HL-60 (cell line): ENCODE measurements around the gene TSPAN31.

Experiments
- DNase-seq, 2 experiments: peaks; one replicate each; pipeline ENCODE4 v3.0.0-alpha.2; 2010 to 2020; ENCODE audit warnings: low read depth in 1 of 2, low spot score in 1 of 2
- H3K27ac ChIP-seq: fragments of 250-450 bp; sonication (Bioruptor Pico); replicated peaks from 2 replicates; pipeline ENCODE4 v1.5.1; 2020; ENCODE audit warnings: mild to moderate bottlenecking, moderate library complexity
- H3K27me3 ChIP-seq: fragments of 250-450 bp; sonication (Bioruptor Pico); 2 replicates; pipeline ENCODE4 v1.5.1; 2021; ENCODE audit warnings: mild to moderate bottlenecking, moderate library complexity; ENCODE audit not compliant: insufficient read depth, poor library complexity, severe bottlenecking
- H3K4me3 ChIP-seq: replicated peaks from 2 replicates; pipeline ENCODE4 v1.5.1; 2011; ENCODE audit warnings: mild to moderate bottlenecking, control low read depth, low read length; ENCODE audit not compliant: insufficient read depth
- GABPA ChIP-seq: IDR thresholded peaks from 2 replicates; pipeline ENCODE4 v1.6.1; 2012; ENCODE audit warnings: low read depth
- POLR2AphosphoS5 ChIP-seq: IDR thresholded peaks from 2 replicates; pipeline ENCODE4 v1.6.1; 2012; ENCODE audit warnings: low read depth
- SPI1 ChIP-seq: IDR thresholded peaks from 2 replicates; pipeline ENCODE4 v1.6.1; 2012; ENCODE audit warnings: low read depth, mild to moderate bottlenecking, borderline replicate concordance
- TF ChIP-seq, protein P1 (sequence below): IDR thresholded peaks from one replicate; pipeline ENCODE4 v1.5.1; 2011; ENCODE audit warnings: low read length, control low read depth, inconsistent platforms; ENCODE audit not compliant: insufficient read depth
- TF ChIP-seq, protein P2 (sequence below): IDR thresholded peaks from 2 replicates; pipeline ENCODE4 v1.6.1; 2012; ENCODE audit warnings: low read depth; ENCODE audit not compliant: insufficient replicate concordance

Gene TSPAN31

DNA sequence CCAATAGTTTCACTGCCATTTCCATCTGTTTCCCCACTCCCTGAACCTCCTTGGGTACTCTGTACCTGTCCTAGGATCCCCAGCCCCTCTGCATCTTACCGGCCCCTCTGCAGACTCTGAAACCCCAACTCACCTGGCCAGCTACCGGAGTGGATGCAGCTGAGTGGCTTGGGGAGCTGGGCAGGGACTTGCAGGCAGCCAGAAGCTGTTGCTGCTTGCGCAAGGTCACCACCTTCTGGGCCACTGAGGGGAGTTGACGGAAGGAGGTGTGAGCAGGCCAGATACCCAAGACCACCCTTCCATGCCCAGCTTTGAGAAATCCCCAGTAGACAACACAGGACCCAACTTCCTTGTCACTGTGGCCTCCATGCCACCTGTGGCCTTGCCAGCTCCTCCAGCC is 12.6 kb upstream of the TSPAN31 start:
- no peaks in the 10 kb centered on the region for H3K27me3 ChIP-seq
- no peak overlapping the region for H3K27ac ChIP-seq
- no peak for DNase-seq
- no peak for TF ChIP-seq POLR2AphosphoS5
- TF ChIP-seq SPI1: no peak
- TF ChIP-seq, protein P1, sequence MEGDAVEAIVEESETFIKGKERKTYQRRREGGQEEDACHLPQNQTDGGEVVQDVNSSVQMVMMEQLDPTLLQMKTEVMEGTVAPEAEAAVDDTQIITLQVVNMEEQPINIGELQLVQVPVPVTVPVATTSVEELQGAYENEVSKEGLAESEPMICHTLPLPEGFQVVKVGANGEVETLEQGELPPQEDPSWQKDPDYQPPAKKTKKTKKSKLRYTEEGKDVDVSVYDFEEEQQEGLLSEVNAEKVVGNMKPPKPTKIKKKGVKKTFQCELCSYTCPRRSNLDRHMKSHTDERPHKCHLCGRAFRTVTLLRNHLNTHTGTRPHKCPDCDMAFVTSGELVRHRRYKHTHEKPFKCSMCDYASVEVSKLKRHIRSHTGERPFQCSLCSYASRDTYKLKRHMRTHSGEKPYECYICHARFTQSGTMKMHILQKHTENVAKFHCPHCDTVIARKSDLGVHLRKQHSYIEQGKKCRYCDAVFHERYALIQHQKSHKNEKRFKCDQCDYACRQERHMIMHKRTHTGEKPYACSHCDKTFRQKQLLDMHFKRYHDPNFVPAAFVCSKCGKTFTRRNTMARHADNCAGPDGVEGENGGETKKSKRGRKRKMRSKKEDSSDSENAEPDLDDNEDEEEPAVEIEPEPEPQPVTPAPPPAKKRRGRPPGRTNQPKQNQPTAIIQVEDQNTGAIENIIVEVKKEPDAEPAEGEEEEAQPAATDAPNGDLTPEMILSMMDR: no peak
- TF ChIP-seq, protein P2, sequence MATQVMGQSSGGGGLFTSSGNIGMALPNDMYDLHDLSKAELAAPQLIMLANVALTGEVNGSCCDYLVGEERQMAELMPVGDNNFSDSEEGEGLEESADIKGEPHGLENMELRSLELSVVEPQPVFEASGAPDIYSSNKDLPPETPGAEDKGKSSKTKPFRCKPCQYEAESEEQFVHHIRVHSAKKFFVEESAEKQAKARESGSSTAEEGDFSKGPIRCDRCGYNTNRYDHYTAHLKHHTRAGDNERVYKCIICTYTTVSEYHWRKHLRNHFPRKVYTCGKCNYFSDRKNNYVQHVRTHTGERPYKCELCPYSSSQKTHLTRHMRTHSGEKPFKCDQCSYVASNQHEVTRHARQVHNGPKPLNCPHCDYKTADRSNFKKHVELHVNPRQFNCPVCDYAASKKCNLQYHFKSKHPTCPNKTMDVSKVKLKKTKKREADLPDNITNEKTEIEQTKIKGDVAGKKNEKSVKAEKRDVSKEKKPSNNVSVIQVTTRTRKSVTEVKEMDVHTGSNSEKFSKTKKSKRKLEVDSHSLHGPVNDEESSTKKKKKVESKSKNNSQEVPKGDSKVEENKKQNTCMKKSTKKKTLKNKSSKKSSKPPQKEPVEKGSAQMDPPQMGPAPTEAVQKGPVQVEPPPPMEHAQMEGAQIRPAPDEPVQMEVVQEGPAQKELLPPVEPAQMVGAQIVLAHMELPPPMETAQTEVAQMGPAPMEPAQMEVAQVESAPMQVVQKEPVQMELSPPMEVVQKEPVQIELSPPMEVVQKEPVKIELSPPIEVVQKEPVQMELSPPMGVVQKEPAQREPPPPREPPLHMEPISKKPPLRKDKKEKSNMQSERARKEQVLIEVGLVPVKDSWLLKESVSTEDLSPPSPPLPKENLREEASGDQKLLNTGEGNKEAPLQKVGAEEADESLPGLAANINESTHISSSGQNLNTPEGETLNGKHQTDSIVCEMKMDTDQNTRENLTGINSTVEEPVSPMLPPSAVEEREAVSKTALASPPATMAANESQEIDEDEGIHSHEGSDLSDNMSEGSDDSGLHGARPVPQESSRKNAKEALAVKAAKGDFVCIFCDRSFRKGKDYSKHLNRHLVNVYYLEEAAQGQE: no peak
- no peak for TF ChIP-seq GABPA
- no peak overlapping the region for H3K4me3 ChIP-seq

DNA sequence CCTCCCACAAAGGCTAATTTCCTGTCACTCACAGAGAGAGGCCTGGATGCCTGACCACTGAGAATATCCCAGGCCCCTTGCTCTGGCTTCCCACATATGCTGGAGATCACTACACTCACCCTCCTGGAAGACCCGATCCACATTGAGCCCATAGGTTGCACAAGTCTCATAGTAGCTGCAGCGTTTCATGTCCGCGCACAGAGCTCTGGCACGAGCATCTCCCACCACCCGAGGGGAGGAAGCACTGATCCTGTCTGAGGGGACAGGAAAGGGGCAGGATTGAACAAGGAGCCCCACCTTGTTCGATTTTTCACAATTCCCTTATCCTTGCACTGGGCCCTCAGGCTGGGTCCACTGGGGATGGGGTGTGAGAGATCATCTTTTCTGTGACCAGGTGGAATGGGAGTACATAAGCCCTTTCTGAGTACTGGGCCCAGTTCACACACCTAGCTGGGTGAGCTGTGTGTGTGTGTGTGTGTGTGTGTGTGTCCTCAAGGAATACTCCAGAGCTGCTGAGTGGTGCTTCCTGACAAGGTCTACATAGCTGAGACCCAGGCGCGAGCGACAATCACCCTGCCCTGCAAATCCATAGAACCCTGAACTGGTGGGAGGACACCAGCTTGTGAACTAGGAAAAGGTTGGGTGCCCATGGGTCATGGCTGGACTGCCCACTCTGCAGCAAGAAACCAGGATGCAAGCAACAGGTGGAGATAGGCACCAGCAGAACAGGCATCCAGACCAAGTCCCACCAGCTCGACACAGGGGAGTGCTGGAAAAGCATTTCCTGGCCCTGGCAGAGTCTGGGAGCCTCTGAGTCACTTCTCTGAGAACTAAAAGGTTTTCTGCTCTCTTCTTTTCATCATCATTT is 11.9 kb upstream of the TSPAN31 start:
- H3K4me3 ChIP-seq: no peak overlapping the region
- H3K27ac ChIP-seq: no peak overlapping the region
- no peak for DNase-seq
- TF ChIP-seq, protein P2: no peak
- no peak for TF ChIP-seq SPI1
- TF ChIP-seq POLR2AphosphoS5: no peak
- TF ChIP-seq GABPA: no peak
- TF ChIP-seq, protein P1: no peak
- no peaks in the 10 kb centered on the region for H3K27me3 ChIP-seq

DNA sequence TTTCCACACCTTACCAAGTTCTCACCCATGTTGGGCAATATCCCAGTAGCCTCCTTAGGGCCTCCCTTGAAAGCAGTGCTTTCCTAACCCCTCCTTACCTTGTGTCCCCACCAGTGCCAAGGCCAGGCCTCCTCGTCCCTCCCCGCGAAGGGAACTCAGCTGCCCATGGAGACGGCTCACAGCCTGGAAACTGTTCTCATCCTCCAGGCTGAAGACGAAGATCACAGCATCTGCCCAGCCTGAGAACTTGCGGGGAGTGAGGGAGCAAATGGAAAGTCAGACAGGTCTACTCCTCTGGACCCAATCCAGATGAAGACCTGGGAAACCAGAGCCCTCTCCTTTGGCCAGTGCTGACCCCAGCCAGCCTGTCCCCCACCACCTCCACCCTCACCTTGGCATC is 10.9 kb upstream of the TSPAN31 start:
- TF ChIP-seq, protein P1: no peak
- TF ChIP-seq, protein P2: no peak
- TF ChIP-seq POLR2AphosphoS5 (no peak), GABPA (no peak), SPI1 (no peak)
- DNase-seq: no peak
- Histone ChIP-seq H3K4me3 (no peak overlapping the region), H3K27ac (no peak overlapping the region), H3K27me3 (no peaks in the 10 kb centered on the region)
